Activated CD4-positive, alpha-beta memory T cell treated with anti-CD3 and anti-CD28 coated beads, Interleukin-2, amount 10 ng/mL, durations not matched to agents 7 days and 5 days (primary cell): Measurements from ENCODE around the gene SACM1L. TPM values are rescaled to one million over a fixed set of nuclear protein-coding genes. Genes with fewer than 3 reads are reported as not detected.

Experiments used
- CTCF ChIA-PET: fragments of 350-600 bp; sonication (Branson Sonifier 250); formaldehyde crosslinking; loops from one replicate; lab custom pipeline; 2021; ENCODE audit warnings: antibody characterized with exemption, inconsistent platforms; lab: Charles Lee
- POLR2A ChIA-PET: fragments of 350-600 bp; sonication (Branson Sonifier 250); formaldehyde crosslinking; loops from one replicate; lab custom pipeline; 2021; ENCODE audit warnings: antibody characterized with exemption; lab: Charles Lee
- DNase-seq: peaks from one replicate; pipeline ENCODE4 v3.0.0-alpha.2; 2020
- H3K27ac Mint-ChIP-seq: one replicate; pipeline ENCODE4 v1.8.0; 2021; ENCODE audit warnings: mild to moderate bottlenecking, mixed read lengths
- H3K27me3 Mint-ChIP-seq: one replicate; pipeline ENCODE4 v1.8.0; 2021; ENCODE audit warnings: mixed read lengths
- H3K36me3 Mint-ChIP-seq: one replicate; pipeline ENCODE4 v1.8.0; 2021; ENCODE audit warnings: low read depth, mixed read lengths
- H3K4me1 Mint-ChIP-seq: one replicate; pipeline ENCODE4 v1.8.0; 2021; ENCODE audit warnings: mixed read lengths
- H3K4me3 Mint-ChIP-seq: one replicate; pipeline ENCODE4 v1.8.0; 2021; ENCODE audit warnings: mild to moderate bottlenecking, mixed read lengths
- H3K9me3 Mint-ChIP-seq: one replicate; pipeline ENCODE4 v1.8.0; 2021; ENCODE audit warnings: mixed read lengths
- total RNA-seq, 2 experiments: library from RNA; stranded (reverse); gene quantifications; one replicate each; pipeline ENCODE4 v1.2.3, GENCODE V29; 2021

SACM1L gene
- total RNA-seq, 2 experiments from 2014 or later = 101 to 103 TPM

DNA sequence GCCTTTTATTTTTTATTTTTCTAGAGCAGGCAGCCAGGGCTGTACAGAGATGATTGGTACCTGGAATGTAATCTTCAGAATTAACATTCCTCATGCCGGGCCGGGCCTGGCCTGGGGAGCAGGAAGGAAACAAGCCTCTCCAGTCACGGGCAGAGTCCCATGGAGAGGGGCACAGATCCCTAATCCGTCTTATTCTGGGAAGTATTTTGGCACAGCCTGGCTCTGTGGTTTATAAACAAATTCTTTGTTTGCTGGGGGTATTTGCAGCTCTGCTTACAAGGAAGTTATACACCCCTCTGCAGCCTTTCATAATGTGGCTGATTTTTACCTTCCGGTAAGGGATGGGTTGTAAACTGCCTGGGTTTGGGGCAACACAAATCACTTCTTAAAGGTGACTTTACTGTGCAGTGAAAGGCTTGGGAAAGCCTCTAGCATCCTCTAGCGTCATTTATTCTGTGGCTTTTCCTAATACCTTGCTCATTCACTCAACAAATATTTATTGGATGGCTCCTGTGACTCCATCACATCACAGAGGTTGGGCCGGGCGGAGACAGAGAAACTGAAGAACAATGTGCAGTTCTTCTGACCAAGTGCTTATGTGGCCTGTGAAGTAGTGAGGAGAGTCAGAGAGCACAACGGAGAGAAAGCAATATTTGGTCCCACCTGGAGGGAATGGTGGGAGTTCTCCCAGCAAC, 104.4 kb downstream of the SACM1L start:
- peaks cover 77% of the 10 kb centered on the region for H3K27me3 Mint-ChIP-seq
- peaks cover 7% of the 10 kb centered on the region for H3K4me1 Mint-ChIP-seq
- H3K36me3 Mint-ChIP-seq = peaks cover 2% of the 10 kb centered on the region
- no peak overlapping the region for H3K27ac Mint-ChIP-seq
- no peak for DNase-seq
- no peak overlapping the region for H3K4me3 Mint-ChIP-seq
- ChIA-PET POLR2A (no interaction called here), CTCF (no interaction called here)
- peaks cover 7% of the 10 kb centered on the region for H3K9me3 Mint-ChIP-seq

GRCh38 chr3:45794177-45794560, 105.0 kb downstream of the SACM1L start:
- H3K27ac Mint-ChIP-seq = no peak overlapping the region
- peaks cover 2% of the 10 kb centered on the region for H3K36me3 Mint-ChIP-seq
- H3K4me3 Mint-ChIP-seq = no peak overlapping the region
- H3K9me3 Mint-ChIP-seq = peaks cover 5% of the 10 kb centered on the region
- no peak for DNase-seq
- peaks cover 7% of the 10 kb centered on the region for H3K4me1 Mint-ChIP-seq
- CTCF ChIA-PET = no interaction called here
- H3K27me3 Mint-ChIP-seq = peaks cover 78% of the 10 kb centered on the region
- POLR2A ChIA-PET = no interaction called here

DNA sequence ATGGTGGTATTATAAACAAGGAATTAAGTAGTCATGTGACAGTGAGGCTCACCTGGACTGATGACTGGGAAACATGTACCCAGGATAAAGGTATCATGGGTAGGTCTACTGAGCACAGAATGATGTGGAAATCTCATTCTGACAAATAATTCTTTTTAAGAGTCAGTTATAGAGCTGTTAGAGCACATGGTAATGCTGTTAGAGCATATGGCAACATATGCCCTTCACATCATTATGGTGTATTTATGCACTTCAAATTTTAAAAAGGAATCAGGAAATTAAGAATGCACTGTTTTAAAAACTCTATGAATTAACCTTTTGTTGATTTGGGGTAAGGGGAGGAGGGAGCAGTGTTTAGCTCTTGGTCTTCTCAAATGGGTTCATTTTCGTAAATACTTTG, 105.5 kb downstream of the SACM1L start:
- Mint-ChIP-seq H3K9me3 (peaks cover 4% of the 10 kb centered on the region), H3K4me1 (peaks cover 7% of the 10 kb centered on the region), H3K4me3 (no peak overlapping the region), H3K27ac (no peak overlapping the region), H3K27me3 (peaks cover 82% of the 10 kb centered on the region), H3K36me3 (peaks cover 2% of the 10 kb centered on the region)
- no peak for DNase-seq
- ChIA-PET POLR2A (no interaction called here), CTCF (no interaction called here)

Other genes with a start within 250 kb of the SACM1L start
- 10 to 100 TPM; 39.9 to 41.0 TPM for gene LIMD1, start 94.6 kb upstream of the SACM1L start, total RNA-seq
- gene SLC6A20, start 107.1 kb downstream of the SACM1L start, total RNA-seq = not detected
- 1 to 10 TPM; 7.9 to 8.4 TPM for gene LZTFL1, start 152.7 kb downstream of the SACM1L start, total RNA-seq
- under 1 TPM; 0.28 TPM for gene CCR9, start 197.1 kb downstream of the SACM1L start, total RNA-seq